ENCODE results near the gene APLN.

- TF ChIP-seq YY1 (IDR thresholded peaks at IDR 0.05; ENCODE audit: insufficient read depth, insufficient read length): no peak
- TF ChIP-seq ZNF274 (IDR thresholded peaks at IDR 0.05; ENCODE audit: low read depth, low read length): no peak
- TF ChIP-seq SUZ12 (IDR thresholded peaks at IDR 0.05; ENCODE audit: extremely low read depth, insufficient read depth, insufficient read length): no peak
Observed at GRCh38 chrX:129641469-129641868, 13.3 kb downstream of the APLN start.

All from NT2/D1 (cell line).